ENCODE results near the gene SHE. TPM values are rescaled to one million over a fixed set of nuclear protein-coding genes. Genes with fewer than 3 reads are reported as not detected.
"Not testable (repeated sequence)": the region's sequence is repeated elsewhere in the genome, so short reads cannot be mapped to it uniquely, and the experiment has no call there.

SHE gene
- total RNA-seq: 60.6 and 84.6 TPM in 2 replicates

DNA sequence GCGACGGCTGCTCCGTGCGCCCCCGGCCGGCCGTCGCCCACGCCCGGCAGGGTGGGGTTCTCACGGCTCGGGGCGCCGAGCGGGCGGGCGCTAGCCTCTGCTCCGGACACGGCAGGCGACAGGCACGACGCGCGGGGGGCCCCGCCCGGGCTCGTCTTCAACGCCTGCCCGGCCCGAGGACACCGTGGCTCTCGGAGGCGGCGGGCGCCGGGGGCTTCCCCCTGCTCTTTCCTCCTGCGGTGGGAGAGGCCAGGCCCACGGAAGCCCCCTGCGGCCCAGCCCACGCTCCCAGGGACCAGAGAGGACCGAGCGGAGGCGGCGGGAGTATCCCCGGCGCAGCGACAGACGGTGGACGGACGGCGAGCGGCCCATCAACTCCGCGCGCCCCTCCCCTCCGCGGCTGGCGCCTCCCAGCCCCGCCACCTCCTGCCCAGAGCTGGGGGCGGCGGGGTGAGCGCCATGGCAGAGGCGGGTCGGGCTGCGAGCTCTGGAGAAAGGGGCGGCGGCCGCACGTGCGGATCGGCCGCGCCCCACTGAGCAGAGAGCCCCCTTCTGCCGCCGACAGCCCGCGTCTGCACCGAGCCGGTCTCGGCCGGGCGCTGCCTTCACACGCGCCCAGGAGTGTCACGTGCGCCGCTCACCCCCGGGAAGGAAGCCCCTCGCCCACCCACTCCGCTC is at the start of gene SHE, which contains the start of gene TDRD10:
Gene SHE (minus strand): TSS at position 347 of the 678 bp plus-strand sequence. CDS start 386 bp downstream, outside the sequence.
Gene TDRD10 (plus strand): TSS at position 154 of the 678 bp plus-strand sequence. CDS start 4,685 bp downstream, outside the sequence.
- no peak for DNase-seq (ENCODE audit: low read depth, low spot score)

GRCh38 chr1:154551474-154551873 is 49.3 kb upstream of the SHE start:
- DNase-seq (ENCODE audit: low read depth, low spot score): no peak

GRCh38 chr1:154550657-154551056 is 48.4 kb upstream of the SHE start:
- no peak for DNase-seq (ENCODE audit: low read depth, low spot score)

DNA sequence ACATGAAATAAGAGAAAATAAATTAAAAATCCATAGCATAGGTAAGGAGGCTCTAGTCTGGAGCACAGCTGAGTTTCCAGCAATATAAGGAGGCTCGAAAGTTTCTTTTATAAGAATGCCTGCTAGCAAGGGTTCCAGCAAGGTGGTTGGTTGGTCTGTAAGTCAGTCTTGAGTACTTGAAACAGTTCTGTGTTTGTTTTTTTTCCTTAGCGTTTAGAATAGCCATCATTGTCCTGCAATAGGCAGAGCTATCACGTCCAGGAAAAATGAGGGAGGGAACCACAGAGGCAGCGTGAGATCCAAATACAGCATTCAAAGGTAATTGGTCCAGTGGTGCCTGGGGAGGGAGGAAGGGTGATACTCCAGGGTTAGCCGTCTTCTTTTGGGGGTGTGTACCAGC is 47.9 kb upstream of the SHE start:
- DNase-seq (ENCODE audit: low read depth, low spot score): no peak

- DNase-seq (ENCODE audit: low read depth, low spot score): no peak
These were observed 47.1 kb upstream of the SHE start for GRCh38 chr1:154549202-154549770.

GRCh38 chr1:154548028-154548427 is 45.8 kb upstream of the SHE start:
- DNase-seq (ENCODE audit: low read depth, low spot score): no peak

GRCh38 chr1:154547105-154547732 is 45.0 kb upstream of the SHE start:
- no peak for DNase-seq (ENCODE audit: low read depth, low spot score)

GRCh38 chr1:154546264-154547063 is 44.3 kb upstream of the SHE start:
- no peak for DNase-seq (ENCODE audit: low read depth, low spot score)

DNA sequence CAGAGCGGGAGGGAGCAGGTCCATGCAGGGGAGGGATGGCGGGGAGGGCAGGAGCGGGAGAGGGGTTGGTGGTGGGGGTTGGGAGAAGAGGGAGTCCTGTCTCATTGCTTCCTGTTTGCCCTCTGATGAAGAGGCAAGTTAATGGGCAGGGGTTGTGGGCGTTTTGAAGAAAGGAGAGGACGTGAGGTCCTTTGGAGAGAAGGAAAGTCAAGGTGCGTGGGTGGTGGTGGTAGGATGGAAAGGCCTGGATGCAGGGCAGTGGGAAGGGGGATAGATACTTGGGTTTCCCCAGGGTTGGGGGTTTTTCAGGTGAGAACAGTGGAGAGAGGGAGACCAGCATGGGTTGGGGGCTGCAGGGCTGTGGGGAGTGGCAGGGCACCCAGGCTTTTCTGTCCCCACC is 39.0 kb upstream of the SHE start:
- DNase-seq (ENCODE audit: low read depth, low spot score): no peak

DNA sequence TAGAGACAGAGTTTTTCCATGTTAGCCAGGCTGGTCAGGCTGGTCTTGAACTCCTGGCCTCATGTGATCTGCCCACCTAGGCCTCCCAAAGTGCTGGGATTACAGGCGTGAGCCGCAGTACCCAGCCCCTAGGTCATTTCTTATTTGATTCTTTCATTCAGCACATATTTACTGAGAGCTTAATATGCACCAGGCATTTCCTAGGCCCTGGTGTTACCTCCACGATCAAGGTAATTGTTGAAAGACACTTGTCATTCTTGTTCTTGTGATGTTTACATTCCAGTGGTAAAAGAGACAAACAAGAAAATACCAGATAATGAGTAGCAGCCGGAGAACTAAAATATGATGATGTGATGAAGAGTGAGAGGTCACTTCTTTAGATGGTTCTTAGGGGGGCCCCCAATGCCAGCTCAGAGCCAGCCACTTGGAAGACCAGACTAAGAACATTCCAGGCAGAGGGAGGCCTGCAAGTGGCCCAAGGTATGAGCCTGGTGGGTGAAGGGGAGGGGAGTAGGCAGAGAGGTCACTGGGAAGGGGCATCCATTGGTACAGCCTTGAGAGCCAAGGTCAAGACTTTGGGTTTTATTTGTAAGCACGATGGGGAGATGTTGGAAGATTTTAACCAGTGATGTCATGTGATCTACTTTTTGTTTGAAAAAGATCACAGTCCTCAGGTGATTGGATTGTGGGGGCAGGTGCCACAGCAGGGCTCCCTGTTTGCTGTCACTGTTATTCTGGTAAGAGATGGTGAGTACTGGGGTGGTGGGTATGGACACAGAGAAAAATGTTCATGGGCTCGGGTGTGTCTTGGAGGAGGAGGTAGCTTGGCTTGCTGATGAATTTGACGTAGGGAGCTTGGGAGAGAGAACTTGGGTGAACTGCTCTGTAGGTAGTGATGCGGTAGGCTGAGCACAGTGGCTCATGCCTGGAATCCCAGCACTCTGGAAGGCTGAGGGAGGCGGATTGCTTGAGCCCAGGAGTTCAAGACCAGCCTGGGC is 37.6 kb upstream of the SHE start:
- no peak for DNase-seq (ENCODE audit: low read depth, low spot score)

DNA sequence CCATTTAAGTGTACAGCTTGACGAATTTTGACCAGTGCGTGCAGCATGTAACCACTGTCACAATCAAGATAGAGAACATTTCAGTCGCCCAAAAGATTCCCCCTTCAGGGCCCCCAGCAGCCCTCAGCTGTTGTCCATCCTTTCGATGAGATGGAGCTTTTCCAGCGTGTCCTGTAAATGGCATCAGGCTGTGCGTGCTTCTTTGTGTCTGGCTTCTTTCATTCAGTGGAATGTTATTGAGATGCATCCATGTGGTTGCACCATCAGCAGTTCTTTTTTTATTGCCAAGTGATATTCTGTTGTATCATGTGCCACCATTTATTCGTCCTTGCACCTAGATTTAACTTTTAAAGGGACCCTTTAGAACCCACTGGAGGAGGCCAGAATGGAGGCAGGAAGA is 34.4 kb upstream of the SHE start:
- DNase-seq (ENCODE audit: low read depth, low spot score): no peak

DNA sequence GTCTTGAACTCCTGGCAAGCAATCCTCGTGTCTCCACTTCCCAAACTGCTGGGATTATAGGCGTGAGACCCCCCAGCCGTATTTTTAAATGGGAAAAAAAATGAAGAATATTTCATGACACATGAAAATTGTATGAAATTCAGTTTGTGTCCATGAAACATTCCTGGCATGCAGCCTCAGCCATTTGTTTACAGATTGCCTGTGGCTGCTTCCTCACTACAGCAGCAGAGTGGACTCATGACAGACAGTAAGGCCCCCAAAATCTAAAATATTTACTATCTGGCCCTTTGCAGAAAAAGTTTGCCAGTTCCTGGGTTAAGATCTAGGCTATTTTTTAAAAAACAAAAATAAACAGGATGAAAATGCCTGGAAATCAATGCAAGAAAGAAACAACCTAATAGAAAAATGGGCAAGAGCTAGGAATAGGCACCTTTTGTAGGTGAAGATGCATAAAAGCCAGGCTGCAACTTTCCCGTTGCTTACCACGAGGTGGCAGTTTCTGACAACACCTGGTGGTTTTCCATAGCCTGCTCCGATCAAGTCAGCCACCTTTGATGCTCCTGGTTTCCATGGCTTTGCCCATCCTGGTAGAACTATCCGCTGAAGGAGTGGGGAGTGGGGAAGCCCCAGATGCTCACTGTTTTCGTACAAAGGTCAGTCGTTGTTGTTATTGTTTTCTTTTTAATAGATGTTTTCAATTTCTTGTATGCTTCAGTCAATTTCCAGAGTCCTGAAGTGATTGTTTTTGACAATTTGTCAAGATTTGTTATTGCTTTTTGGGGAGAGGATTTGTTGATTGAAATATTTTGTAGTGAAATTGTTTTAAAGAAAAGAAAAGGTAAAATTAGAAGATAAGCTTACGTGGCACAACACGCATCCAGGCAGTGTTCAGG is 32.0 kb upstream of the SHE start:
- DNase-seq (ENCODE audit: low read depth, low spot score): no peak

DNA sequence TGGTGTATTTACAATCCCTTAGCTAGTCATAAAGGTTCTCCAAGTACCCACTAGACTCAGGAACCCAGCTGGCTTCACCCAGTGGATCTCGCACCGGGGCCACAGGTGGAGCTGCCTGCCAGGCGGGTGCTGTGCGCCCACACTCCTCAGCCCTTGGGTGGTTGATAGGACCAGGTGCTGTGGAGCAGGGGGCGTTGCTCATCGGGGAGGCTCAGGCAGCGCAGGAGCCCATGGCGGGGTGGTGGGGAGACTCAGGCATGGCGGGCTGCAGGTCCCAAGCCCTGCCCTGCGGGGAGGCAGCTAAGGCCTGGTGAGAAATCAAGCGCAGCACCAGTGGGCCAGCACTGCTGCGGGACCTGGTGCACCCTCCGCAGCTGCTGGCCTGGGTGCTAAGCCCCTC is 29.7 kb upstream of the SHE start:
- not testable (repeated sequence) for DNase-seq (ENCODE audit: low read depth, low spot score)

GRCh38 chr1:154529308-154529707 is 27.1 kb upstream of the SHE start:
- no peak for DNase-seq (ENCODE audit: low read depth, low spot score)

GRCh38 chr1:154527192-154527591 is 25.0 kb upstream of the SHE start:
- DNase-seq (ENCODE audit: low read depth, low spot score): no peak

GRCh38 chr1:154524881-154525280 is 22.7 kb upstream of the SHE start:
- no peak for DNase-seq (ENCODE audit: low read depth, low spot score)

- DNase-seq (ENCODE audit: low read depth, low spot score): no peak
These were observed 19.5 kb upstream of the SHE start for GRCh38 chr1:154521695-154522094.

GRCh38 chr1:154520333-154520732 is 18.1 kb upstream of the SHE start:
- DNase-seq (ENCODE audit: low read depth, low spot score): no peak

GRCh38 chr1:154519591-154519991 is 17.4 kb upstream of the SHE start:
- no peak for DNase-seq (ENCODE audit: low read depth, low spot score)

DNA sequence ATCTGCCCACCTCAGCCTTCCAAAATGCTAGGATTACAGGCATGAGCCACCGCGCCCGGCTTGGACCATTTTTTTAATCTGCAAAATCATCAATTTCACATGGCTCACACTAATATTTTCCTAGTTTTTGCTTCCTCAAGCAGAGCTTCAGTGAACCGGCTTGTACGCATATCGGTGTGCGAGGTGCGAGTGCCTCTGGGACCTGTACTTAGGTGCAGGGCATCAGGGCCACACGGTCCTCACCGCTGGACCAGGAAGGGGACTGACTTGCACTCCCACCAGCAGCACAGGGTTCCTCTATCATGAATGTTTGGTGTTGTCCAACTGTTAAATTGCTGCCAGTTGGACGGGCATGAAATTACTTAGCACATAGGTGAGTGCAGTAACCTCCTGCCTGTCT is 15.4 kb upstream of the SHE start:
- DNase-seq (ENCODE audit: low read depth, low spot score): no peak
